ENCODE data around the gene FBXL4.

- TF ChIP-seq CTCF (IDR thresholded peaks at IDR 0.05) (no peak), POLR2A (IDR thresholded peaks at IDR 0.05) (no peak)
Measured at GRCh38 chr6:98927534-98927933, 20.2 kb downstream of the FBXL4 start.
